HG02884 (cell line): ENCODE data around the gene ECT2L.
A peak's percentile ranks its signal among the peaks of the same experiment; 100 is the strongest.

Source experiments
- ATAC-seq: cut with Tn5 transposase; IDR thresholded peaks from one replicate; pipeline ENCODE4 v1.9.1; 2021; ENCODE audit warnings: mild to moderate bottlenecking, moderate library complexity; ENCODE audit not compliant: unreplicated experiment

ECT2L gene

DNA sequence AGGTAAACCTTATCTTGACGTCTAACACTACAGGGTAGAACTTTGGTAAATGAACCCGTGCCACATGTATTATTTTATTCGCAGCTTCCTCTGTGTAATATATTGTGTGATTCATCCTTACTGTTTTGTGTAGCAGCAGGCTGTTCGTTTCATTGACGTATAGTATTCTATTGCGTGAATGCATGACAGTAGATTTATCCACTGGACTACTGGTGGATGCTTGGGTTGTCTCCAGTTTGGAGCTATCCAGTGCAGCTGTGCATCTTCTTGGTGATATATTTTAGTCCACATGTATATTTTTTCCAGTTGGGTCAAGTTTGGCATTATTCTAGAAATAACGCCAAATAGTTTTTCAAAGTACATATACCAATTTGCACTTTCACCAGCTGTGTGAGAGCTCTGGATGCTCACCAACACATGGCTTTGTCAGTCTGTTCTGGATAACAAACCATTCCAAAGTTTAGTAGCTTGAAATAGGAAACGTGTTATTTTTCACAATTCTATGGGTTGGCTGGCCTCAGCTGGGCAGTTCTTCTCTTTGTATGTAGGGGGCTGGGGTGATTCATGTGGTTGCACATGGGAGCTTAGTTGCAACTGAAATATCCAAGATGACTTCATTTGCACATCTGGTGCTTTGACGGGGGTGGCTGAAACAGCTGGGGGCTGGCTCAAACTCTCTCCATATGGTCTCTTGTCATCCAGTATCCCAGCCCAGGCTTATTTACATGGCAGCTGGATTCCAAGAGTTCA is 9.3 kb downstream of the ECT2L start:
- ATAC-seq: no peak

DNA sequence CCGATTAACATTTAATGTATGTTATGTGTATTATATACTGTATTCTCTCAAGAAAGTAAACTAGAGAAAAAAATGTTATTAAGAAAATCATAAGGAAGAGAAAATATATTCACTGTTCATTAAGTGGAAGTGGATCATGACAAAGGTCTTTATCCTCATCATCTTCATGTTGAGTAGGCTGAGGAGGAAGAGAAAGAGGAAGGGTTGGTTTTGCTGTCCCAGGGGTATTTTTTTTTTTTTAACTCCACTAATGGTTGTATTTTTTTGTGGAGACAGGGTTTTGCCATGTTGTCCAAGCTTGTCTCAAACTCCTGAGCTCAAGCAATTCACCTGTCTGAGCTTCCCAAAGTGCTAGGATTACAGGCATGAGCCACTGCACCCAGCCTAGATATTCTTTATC is 11.0 kb downstream of the ECT2L start:
- ATAC-seq: no peak

DNA sequence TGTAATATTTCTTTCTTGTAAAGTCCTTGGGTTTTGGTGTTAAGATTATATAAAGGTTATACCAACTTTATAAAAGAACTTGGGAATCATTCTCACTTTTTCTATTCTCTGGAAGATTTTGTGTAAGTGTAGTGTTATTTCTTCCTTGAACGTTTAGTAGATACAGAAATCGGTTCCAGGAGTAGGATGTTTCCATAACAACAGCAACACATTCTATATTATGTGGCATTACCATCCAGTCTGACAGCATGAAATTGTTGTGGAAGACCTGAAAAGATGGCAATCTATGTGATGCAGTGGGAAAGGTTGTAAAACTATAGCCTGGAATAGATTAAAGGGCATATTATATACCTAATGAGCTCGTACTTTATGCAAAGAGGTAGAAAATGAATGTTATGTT is 13.8 kb downstream of the ECT2L start:
- no peak for ATAC-seq

DNA sequence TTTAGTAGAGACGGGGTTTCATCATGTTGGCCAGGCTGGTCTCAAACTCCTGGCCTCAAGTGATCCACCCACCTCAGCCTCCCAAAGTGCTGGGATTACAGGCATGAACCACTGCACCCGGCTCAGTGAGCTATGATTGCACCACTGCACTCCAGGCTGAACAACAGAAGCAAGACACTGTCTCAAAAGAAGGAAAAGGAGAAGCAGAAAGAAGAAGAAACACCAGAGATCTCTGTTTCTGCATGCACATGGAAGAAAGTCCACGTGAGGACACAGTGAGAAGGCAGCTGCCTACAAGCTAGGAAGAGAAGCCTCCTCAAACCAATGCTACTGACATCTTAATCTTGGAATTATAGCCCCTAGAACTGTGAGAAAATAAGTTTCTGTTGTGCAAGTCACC is 16.0 kb downstream of the ECT2L start:
- no peak for ATAC-seq

GRCh38 chr6:138814179-138814834 is 18.4 kb downstream of the ECT2L start:
- ATAC-seq: no peak

- ATAC-seq: no peak
Observed at GRCh38 chr6:138815221-138815620, 19.3 kb downstream of the ECT2L start.

DNA sequence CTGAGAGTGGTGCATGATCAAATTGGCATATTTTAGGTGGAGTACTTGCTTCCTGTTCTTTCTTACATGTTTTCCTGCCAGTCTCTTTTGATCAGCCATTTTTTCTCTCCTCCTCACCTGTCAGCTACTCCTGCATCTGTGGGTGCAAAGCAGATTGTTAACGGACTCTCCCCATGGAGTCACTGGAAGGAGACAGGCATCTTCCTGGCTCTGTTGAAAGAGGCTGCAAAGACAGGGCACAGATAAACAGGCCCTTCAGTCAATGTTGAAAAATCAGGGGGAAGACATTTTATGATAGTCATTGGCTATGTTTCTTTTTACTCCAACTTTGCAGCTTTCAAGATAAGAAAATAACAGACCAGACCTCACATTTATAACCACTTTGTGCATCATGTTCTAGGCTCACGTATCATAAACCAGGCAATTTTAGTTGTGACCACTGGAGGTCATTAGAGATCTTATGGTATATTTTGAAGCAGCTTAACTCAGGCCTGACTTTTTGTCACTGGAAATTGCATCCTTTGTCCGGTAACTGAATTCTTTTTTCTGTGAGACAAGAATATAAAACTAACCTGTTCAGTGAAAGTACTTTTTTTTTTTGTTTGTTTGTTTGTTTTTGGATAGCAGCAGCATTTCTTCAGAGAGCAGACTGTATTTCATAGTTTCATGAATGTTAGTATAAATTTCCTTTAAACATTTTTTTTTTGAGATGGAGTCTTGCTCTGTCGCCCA is 20.1 kb downstream of the ECT2L start:
- peak; percentile 42 for ATAC-seq

- ATAC-seq: no peak
Observed at GRCh38 chr6:138817799-138818198, 21.9 kb downstream of the ECT2L start.

- ATAC-seq: peak; percentile 84
Observed at GRCh38 chr6:138818496-138819194, 22.8 kb downstream of the ECT2L start.

DNA sequence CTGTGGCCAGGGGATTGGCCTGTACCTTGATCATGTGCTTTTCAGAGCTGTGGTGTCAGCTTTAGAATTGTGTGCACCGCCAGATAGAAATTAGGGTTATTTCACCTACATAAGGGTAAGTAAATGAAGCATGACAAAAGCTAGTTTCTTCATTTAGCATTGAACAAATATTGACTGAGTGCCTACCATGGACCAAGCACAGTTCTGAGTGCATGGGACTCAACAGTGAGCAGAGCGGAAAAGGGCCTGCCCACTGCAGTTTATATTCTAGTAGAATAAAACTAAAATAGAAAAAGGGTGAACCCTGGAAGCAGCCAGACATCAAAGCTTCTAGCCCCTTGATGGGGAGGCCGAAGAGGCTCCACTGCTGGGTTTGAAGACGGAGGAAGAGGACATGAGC is 25.6 kb downstream of the ECT2L start:
- ATAC-seq: no peak

GRCh38 chr6:138824482-138825144 is 28.7 kb downstream of the ECT2L start:
- ATAC-seq: no peak

- no peak for ATAC-seq
Observed at GRCh38 chr6:138830248-138830647, 34.4 kb downstream of the ECT2L start.

DNA sequence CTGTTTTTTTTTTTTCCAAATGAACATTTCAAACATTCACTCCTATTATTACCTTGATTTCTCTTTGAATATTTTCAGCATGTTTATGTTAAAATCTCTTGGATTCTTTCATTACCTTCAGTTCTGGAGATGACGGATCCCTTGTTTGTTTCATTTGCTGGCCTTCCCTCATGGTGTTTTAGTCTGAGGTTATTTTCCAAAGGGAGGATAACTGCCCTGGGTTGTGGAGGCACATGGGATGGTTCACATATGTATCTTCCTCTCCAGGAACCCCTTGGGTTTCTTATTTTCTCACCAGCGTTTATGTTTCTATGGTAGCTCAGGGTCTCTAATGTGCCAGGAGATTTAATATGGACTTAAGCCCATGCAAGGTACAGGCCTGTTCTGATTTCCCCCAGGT is 36.3 kb downstream of the ECT2L start:
- ATAC-seq: no peak

DNA sequence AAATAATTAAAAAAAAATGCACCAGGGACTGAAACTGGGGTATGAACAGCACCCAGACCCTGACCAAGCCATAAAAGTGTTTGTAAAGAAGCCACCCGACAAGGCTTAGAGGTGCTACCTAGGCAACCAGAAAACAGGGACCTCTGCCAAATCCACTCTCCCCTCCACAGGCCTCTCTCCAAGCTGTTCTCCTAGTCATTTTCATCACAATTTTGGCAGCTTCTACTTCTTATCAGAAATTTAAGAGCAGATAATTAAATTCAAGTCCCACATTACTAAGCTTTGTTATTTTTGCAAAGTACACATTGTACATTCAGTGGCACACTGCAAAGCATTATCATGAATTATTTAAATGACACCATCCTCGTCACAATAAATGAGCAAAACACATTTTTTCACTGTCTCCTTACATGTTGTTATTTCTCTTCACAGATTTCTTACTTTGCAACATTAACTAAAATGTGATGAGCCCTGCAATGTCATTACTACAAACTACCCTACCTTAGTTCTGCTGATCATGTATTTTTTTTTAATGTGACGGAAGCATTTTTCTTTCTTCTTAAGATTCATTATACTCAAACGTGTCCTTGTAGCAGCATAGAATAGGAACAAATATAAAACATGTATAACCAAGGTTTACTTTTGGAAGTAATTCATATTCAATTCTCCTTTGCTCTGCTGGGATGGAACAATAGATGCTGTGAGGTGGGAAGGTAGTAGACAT is 38.1 kb downstream of the ECT2L start:
- ATAC-seq: no peak

GRCh38 chr6:138837246-138837645 is 41.4 kb downstream of the ECT2L start:
- no peak for ATAC-seq

GRCh38 chr6:138844192-138844591 is 48.3 kb downstream of the ECT2L start:
- no peak for ATAC-seq

- ATAC-seq: no peak
Observed at GRCh38 chr6:138847884-138848283, 52.0 kb downstream of the ECT2L start.

- no peak for ATAC-seq
Observed at GRCh38 chr6:138848461-138848860, 52.6 kb downstream of the ECT2L start.

DNA sequence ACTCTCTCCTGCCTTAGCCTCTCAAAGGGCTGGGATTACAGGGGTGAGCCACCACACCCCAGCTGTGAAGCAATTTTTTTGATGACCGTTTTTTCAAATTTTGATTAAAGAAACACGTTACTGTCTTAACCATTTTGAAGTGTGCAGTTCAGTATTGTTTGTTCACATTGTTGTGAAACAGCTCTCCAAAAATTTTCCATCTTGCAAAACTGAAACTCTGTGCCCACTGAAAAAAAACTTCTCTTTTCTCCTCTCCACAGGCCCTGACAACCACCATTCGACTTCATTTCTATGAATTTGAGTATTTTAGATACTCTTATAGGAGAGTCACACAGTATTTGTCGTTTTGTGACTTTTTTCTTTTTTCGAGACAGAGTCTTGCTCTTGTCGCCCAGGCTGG is 53.9 kb downstream of the ECT2L start:
- no peak for ATAC-seq

- ATAC-seq: no peak
Observed at GRCh38 chr6:138856654-138857053, 60.8 kb downstream of the ECT2L start.
